Dermis microvascular lymphatic vessel endothelial cell (primary cell): ENCODE data around the gene ASXL2. TPM values are rescaled to one million over a fixed set of nuclear protein-coding genes. Genes with fewer than 3 reads are reported as not detected.
"Not testable (repeated sequence)": the region's sequence is repeated elsewhere in the genome, so short reads cannot be mapped to it uniquely, and the experiment has no call there.

ENCODE experiments used
- DNase-seq, 2 donors: peaks; one replicate each; pipeline versions ENCODE4 v3.0.0 to v3.0.0-alpha.2; 2010; ENCODE audit warnings: low read depth in 2 of 2
- total RNA-seq: library from RNA; depleted of rRNA; stranded (reverse); fragments of >200 nt; gene quantifications from 2 replicates; pipeline ENCODE4 v1.2.1, GENCODE V29; 2014

Gene ASXL2
- total RNA-seq, 1 donor from 2014 or later = 4.1 TPM

DNA sequence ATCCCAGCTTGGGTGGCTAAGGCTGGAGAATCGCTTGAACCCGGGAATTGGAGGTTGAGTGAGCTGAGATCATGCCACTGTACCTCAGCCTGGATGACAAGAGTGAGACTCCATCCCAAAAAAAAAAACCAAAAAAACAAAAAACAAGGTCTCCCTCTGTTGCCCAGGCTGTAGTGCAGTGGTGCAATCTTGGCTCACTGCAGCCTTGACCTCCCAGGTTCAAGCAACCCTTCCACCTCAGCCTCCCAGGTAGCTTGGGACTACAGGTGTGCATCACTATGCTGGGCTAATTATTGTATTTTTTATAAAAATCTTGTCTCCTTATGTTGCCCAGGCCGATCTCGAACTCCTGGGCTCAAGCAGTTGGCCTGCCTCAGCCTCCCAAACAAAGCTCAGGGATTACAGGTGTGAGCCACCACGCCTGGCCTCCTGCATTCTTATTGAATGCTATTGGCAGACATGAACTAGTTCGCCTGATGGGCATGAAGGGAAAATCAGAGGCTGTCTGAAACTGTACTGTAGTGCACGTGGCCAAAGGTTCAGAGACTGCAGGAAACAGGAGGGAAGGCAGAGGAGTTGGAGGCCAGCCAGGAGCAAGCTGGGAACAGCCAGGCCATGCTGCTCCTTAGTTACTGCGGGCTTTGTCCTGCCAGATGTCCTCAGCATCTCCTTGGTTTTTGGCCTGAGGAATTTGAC is 16.0 kb upstream of the ASXL2 start:
- peak; percentile 40 to 82 for DNase-seq

DNA sequence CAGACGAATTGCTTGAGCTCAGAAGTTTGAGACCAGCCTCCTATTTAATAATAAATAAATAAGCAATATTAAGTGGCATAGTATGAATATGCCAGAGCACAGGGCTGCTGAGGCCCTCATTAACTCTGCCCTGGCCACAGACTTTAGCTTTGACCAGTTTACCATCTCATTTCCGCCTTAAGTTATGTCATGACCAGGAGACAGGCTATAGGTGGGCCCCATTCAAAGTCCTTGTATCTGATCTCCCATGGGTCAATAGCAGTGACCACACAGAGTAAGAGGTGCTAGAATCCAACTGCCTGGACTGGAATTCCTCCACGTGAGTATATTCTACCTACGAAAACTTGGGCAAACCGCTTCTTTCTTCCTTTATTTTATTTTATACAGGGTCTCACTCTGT is 13.4 kb upstream of the ASXL2 start:
- no peak for DNase-seq

GRCh38 chr2:25887624-25888242 is 9.4 kb upstream of the ASXL2 start:
- DNase-seq = no peak

GRCh38 chr2:25885933-25886332 is 7.6 kb upstream of the ASXL2 start:
- DNase-seq = peak in 1 of 2 donors; percentile 10

DNA sequence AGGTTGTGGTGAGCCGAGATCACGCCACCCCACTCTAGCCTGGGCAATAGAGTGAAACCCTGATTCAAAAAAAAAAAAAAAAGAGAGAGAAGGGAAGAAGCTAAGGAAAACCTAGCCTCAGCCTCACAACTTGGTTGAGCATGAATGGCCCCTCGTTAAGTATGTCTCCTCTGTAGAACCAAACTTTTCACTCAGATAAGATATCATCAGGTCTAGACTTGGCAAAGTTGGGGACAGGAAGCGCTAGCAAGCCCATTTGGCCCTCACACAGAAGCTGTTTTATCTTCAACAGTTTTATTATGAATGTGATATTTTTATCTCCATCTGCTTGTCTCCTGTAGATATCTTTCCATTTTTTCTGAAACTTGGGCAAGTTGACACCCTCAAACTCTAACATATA is 3.5 kb upstream of the ASXL2 start:
- DNase-seq = no peak

- no peak for DNase-seq
These were observed 945 bp upstream of the ASXL2 start for GRCh38 chr2:25879133-25879730.

DNA sequence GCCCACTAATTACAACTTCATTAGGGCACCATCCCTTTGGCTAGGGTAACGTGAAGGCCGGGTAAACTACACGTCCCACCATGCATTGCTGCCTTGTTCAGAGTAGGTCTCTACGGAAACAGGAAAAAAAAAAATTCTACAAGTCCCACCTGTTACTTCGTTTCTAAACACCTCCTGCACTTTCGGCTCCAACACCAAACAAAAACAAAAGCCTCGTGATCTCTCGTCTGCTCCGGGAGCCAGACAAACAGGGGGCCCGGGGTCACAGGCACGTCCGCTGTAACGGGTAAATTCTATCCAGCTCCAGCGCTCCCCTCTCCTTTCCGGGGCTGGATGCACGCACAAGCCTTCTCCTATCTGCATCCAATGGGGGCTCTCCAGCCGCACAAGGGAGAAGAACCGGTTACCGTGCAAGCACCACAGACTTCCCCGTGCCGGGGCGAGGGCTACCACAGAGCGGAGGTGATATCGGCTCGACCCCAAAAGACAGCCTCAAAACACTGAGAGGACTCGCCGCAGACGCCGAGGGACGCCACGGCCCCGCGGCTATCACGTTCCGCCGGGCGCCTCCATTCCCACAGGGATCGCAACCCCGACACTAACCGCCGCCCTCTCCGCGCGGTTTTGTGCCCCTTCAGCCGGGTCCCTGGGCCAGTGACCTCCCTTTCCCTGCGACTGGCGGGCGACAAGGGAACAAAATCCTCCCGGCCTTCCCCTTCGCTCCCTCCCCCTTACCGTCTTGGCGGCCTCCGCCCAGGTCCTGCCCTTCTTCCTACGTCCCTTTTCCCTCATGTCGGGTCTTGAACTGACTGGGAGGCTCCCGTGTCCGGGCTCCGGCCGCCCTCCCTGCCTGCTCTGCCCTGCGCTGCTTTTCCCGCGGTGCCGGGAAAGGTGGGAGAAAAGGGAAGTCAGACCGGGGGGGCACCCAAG is 591 bp downstream of the ASXL2 start:
- peak; percentile 44 to 72 for DNase-seq

DNA sequence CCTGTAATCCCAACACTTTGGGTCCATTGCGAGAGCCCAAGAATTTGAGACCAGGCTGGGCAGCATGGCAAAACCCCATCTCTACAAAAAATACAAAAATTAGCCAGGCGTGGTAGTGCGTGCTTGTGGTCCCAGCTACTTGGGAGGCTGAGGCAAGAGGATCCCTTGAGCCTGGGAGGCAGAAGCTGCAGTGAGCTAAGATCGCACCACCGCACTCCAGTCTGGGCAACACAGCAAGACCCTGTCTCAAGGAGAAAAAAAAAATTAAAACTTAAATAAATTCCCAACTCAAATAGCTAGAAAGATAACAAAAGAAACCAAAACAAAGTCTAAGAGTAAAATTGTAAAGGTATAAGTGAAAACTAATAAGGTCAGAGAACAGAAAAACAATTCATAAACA is 6.2 kb downstream of the ASXL2 start:
- no peak for DNase-seq

DNA sequence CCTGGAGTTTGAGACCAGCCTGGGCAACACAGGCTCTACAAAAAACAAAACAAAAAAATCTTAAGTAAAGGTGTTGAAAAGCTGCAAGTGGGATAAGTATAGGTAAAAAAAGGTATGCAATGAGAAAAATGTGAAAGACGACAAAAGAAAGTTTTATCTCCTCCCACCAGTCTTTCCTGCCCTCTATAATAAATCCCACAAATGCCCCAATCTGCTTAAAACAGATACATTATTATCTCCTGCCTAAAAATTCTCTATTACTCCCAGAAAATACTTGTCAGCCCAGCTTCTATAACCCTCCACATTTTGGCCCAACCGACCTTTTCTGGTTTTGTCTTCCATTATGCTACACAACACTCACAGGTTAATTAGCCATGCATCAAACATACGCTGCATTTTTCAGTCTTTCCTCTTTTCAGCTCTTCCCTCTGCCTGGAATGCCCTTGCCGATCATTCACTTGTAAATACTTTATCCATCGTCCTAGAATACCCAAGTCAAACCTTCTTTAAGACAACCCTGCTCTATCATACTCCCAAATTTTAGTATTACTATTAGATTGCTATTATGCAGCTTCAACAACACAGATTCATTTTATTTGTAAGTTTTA is 10.8 kb downstream of the ASXL2 start:
- DNase-seq = no peak

DNA sequence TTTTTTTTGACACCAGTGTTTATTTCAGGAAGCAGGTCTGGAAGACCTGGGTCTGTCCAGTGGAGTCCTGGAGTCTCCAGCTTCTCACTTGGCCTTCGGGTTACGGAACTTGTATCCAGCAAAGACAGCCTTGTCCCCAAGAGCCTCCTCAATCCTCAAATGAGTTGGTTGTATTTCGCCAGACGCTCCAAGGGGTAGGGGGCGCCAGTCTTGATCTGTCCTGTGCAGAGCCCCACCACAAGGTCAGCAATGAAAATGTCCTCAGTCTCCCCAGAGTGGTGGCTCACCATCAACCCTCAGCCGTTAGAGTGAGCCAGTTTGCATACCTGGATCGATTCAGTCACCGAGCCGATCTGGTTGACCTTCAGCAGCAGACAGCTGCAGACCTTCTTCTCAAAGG is 21.9 kb downstream of the ASXL2 start:
- DNase-seq = no peak

DNA sequence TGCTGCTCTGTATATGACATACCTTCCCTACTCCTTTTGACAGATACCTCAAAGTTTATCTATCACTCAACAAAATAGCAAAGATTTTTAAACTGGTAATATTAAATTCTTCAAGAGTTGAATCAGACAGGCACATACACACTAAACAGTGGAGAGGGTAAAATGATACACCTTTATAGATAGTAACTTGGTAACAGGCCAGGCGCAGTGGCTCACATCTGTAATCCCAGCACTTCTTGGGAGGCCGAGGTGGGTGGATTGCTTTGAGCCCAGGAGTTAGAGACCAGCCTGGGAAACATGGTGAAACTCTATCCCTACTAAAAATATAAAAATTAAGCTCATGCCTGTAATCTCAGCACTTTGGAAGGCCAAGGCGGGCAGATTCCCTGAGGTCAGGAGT is 23.2 kb downstream of the ASXL2 start:
- DNase-seq = no peak

GRCh38 chr2:25854613-25855012 is 23.7 kb downstream of the ASXL2 start:
- DNase-seq = no peak

- DNase-seq = no peak
These were observed 25.1 kb downstream of the ASXL2 start for GRCh38 chr2:25853038-25853638.

GRCh38 chr2:25851740-25852503 is 26.4 kb downstream of the ASXL2 start:
- peak; percentile 79 to 82 for DNase-seq

- not testable (repeated sequence) for DNase-seq
These were observed 27.9 kb downstream of the ASXL2 start for GRCh38 chr2:25850400-25850799.

- DNase-seq = not testable (repeated sequence)
These were observed 28.9 kb downstream of the ASXL2 start for GRCh38 chr2:25849350-25849749.

- DNase-seq = no peak
These were observed 32.3 kb downstream of the ASXL2 start for GRCh38 chr2:25845843-25846505.

GRCh38 chr2:25844089-25844488 is 34.2 kb downstream of the ASXL2 start:
- DNase-seq = peak in 1 of 2 donors; percentile 5

DNA sequence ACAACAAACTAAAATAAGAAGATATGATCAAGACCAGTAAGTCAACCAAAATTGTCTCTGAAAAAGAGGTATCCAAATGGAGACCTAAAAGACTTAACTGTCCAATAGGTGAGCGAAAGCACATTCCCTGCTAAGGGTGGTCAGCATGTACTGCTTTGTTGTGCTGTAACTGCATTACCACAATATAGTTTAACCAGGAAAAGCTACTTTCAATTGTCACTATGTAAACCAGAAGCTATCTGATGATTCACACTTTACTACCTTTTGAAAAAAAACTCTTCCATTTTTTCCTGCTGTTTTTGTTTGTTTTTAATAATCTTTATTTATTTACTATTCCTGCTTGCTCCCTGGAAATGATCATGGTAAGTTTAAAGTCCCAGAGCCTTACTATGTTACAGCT is 36.1 kb downstream of the ASXL2 start:
- DNase-seq = peak in 1 of 2 donors; percentile 18
